Measurements from ENCODE around the gene HVCN1.
"Not testable (repeated sequence)": the region's sequence is repeated elsewhere in the genome, so short reads cannot be mapped to it uniquely, and the experiment has no call there.

GRCh38 chr12:110737016-110737415, 48.1 kb upstream of the HVCN1 start:
- not testable (repeated sequence) for TF ChIP-seq EZH2 (IDR thresholded peaks at IDR 0.05); POLR2AphosphoS5 (IDR thresholded peaks at IDR 0.05; ENCODE audit: borderline replicate concordance, low read depth, low read length); FOXP2 (optimal IDR thresholded peaks at IDR 0.05; ENCODE audit: control extremely low read depth, extremely low read length, insufficient read depth)
